ENCODE measurements around the gene PREX1. TPM values are rescaled to one million over a fixed set of nuclear protein-coding genes. Genes with fewer than 3 reads are reported as not detected.
A peak's percentile ranks its signal among the peaks of the same experiment; 100 is the strongest.
"Not testable (repeated sequence)": the region's sequence is repeated elsewhere in the genome, so short reads cannot be mapped to it uniquely, and the experiment has no call there.

The PREX1 gene
- total RNA-seq, 1 donor from 2014 or later = 36.1 TPM

- peak in 1 of 2 donors; percentile 36 for DNase-seq (ENCODE audit: low read depth in 2 of 2)
Observed at GRCh38 chr20:48776306-48776705, 51.5 kb downstream of the PREX1 start.

GRCh38 chr20:48775545-48775944 lies 52.3 kb downstream of the PREX1 start:
- DNase-seq (ENCODE audit: low read depth in 2 of 2) = not testable (repeated sequence)

- DNase-seq (ENCODE audit: low read depth in 2 of 2) = no peak
Observed at GRCh38 chr20:48774696-48775095, 53.1 kb downstream of the PREX1 start.

GRCh38 chr20:48773837-48774418 lies 53.9 kb downstream of the PREX1 start:
- no peak for DNase-seq (ENCODE audit: low read depth in 2 of 2)

- peak in 1 of 2 donors; percentile 53 for DNase-seq (ENCODE audit: low read depth in 2 of 2)
Observed at GRCh38 chr20:48772183-48772976, 55.4 kb downstream of the PREX1 start.

GRCh38 chr20:48771542-48771941 lies 56.3 kb downstream of the PREX1 start:
- DNase-seq (ENCODE audit: low read depth in 2 of 2) = no peak

- no peak for DNase-seq (ENCODE audit: low read depth in 2 of 2)
Observed at GRCh38 chr20:48770700-48771442, 56.9 kb downstream of the PREX1 start.

- DNase-seq (ENCODE audit: low read depth in 2 of 2) = no peak
Observed at GRCh38 chr20:48769069-48769983, 58.5 kb downstream of the PREX1 start.

GRCh38 chr20:48766961-48767960 lies 60.5 kb downstream of the PREX1 start:
- no peak for DNase-seq (ENCODE audit: low read depth in 2 of 2)

- no peak for DNase-seq (ENCODE audit: low read depth in 2 of 2)
Observed at GRCh38 chr20:48766205-48766604, 61.6 kb downstream of the PREX1 start.

GRCh38 chr20:48765359-48765758 lies 62.4 kb downstream of the PREX1 start:
- DNase-seq (ENCODE audit: low read depth in 2 of 2) = no peak

GRCh38 chr20:48763216-48763914 lies 64.4 kb downstream of the PREX1 start:
- peak in 1 of 2 donors; percentile 74 for DNase-seq (ENCODE audit: low read depth in 2 of 2)

- DNase-seq (ENCODE audit: low read depth in 2 of 2) = no peak
Observed at GRCh38 chr20:48761874-48762273, 65.9 kb downstream of the PREX1 start.

- no peak for DNase-seq (ENCODE audit: low read depth in 2 of 2)
Observed at GRCh38 chr20:48761023-48761785, 66.6 kb downstream of the PREX1 start.

GRCh38 chr20:48760403-48760983 lies 67.3 kb downstream of the PREX1 start:
- peak; percentile 59 to 88 for DNase-seq (ENCODE audit: low read depth in 2 of 2)

GRCh38 chr20:48759631-48760245 lies 68.1 kb downstream of the PREX1 start:
- DNase-seq (ENCODE audit: low read depth in 2 of 2) = no peak

GRCh38 chr20:48758206-48758820 lies 69.5 kb downstream of the PREX1 start:
- DNase-seq (ENCODE audit: low read depth in 2 of 2) = no peak
